Fibroblast of mammary gland (primary cell): Measurements from ENCODE around the gene CASTOR1.

ENCODE experiments used
- DNase-seq: peaks from one replicate; pipeline ENCODE4 v3.0.0-alpha.2; 2010; ENCODE audit warnings: low read depth
- H3K4me3 ChIP-seq: 2 replicates; pipeline ENCODE4 v1.5.1; 2011; ENCODE audit warnings: low read depth, mild to moderate bottlenecking, low read length, moderate library complexity; ENCODE audit not compliant: control insufficient read depth
- CTCF ChIP-seq: conservative IDR thresholded peaks from 2 replicates; pipeline ENCODE4 v1.5.1; 2011; ENCODE audit warnings: low read depth, low read length, inconsistent platforms; ENCODE audit not compliant: control insufficient read depth, insufficient read depth

The CASTOR1 gene

GRCh38 chr22:30243661-30244060 is 45.6 kb downstream of the CASTOR1 start:
- no peak for TF ChIP-seq CTCF
- no peak for DNase-seq
- no peak overlapping the region for H3K4me3 ChIP-seq

GRCh38 chr22:30241576-30242371 is 47.5 kb downstream of the CASTOR1 start:
- H3K4me3 ChIP-seq = no peak overlapping the region
- no peak for TF ChIP-seq CTCF
- no peak for DNase-seq

GRCh38 chr22:30240541-30241417 is 48.5 kb downstream of the CASTOR1 start:
- peak; percentile 25 for DNase-seq
- H3K4me3 ChIP-seq = no peak overlapping the region
- no peak for TF ChIP-seq CTCF

- TF ChIP-seq CTCF = no peak
- no peak overlapping the region for H3K4me3 ChIP-seq
- DNase-seq = no peak
Observed at GRCh38 chr22:30239488-30240405, 49.6 kb downstream of the CASTOR1 start.

GRCh38 chr22:30238661-30239487 is 50.4 kb downstream of the CASTOR1 start:
- H3K4me3 ChIP-seq = no peak overlapping the region
- no peak for TF ChIP-seq CTCF
- peak; percentile 41 for DNase-seq

GRCh38 chr22:30238136-30238535 is 51.2 kb downstream of the CASTOR1 start:
- no peak overlapping the region for H3K4me3 ChIP-seq
- no peak for DNase-seq
- TF ChIP-seq CTCF = no peak
